HUES6 (cell line): Measurements from ENCODE around the gene ZSCAN1.
"Not testable (repeated sequence)": the region's sequence is repeated elsewhere in the genome, so short reads cannot be mapped to it uniquely, and the experiment has no call there.

ENCODE experiments used
- H3K27ac ChIP-seq: 2 replicates; pipeline ENCODE4 v1.7.0; 2013; ENCODE audit warnings: low read depth, mild to moderate bottlenecking, low read length, inconsistent platforms
- H3K27me3 ChIP-seq: 2 replicates; pipeline ENCODE4 v1.6.1; 2013; ENCODE audit warnings: low read length; ENCODE audit not compliant: control insufficient read depth, insufficient read depth
- H3K36me3 ChIP-seq: 2 replicates; pipeline ENCODE4 v1.6.1; 2013; ENCODE audit warnings: low read length; ENCODE audit not compliant: control insufficient read depth, insufficient read depth
- H3K4me1 ChIP-seq: 2 replicates; pipeline ENCODE4 v1.6.1; 2013; ENCODE audit warnings: low read length; ENCODE audit not compliant: control insufficient read depth, insufficient read depth
- H3K4me3 ChIP-seq: 2 replicates; pipeline ENCODE4 v1.5.1; 2013; ENCODE audit warnings: low read depth, low read length
- H3K9ac ChIP-seq: one replicate; pipeline ENCODE4 v1.6.1; 2013; ENCODE audit warnings: mild to moderate bottlenecking, low read length
- H3K9me3 ChIP-seq: 2 replicates; pipeline ENCODE4 v1.6.1; 2013; ENCODE audit warnings: low read depth, low read length; ENCODE audit not compliant: control insufficient read depth, insufficient read depth

Gene ZSCAN1

GRCh38 chr19:58033741-58034476 lies at the start of gene ZSCAN1:
ZSCAN1 (plus strand) TSS chr19:58034025; CDS start chr19:58037837, 3,812 bp downstream.
- Histone ChIP-seq H3K9me3 (peaks cover 46% of the 10 kb centered on the region), H3K9ac (no peak within 1 kb of the TSS), H3K27me3 (no peaks in the 10 kb centered on the region), H3K4me3 (peak within 1 kb of the TSS; percentile 56; the same call in 1 of the 2 replicates), H3K36me3 (no peaks in the 10 kb centered on the region), H3K4me1 (no peaks in the 10 kb centered on the region; the same call in 1 of the 2 replicates), H3K27ac (no peak within 1 kb of the TSS)

DNA sequence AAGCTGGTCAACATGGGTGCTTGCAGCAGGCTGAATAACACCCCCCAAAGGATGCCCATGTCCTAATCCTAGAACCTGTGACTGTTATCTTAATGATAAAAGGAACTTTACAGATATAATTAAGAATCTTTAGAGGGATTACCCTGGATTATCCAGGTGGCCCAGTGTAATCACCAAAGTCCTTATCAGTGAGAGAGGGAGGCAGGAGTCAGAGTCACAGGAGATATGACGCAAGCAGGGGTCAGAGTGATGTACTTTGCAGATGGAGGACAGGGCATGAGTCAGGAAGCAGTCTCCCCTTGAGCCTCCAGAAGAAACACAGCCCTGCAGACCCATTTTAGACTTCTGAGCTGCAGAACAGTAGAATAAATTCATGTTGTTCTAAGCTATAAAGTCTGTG lies 41.0 kb upstream of the ZSCAN1 start:
- Histone ChIP-seq H3K9me3 (peaks cover 64% of the 10 kb centered on the region), H3K36me3 (peaks cover 62% of the 10 kb centered on the region), H3K4me3 (no peak overlapping the region), H3K27ac (no peak overlapping the region), H3K4me1 (no peaks in the 10 kb centered on the region), H3K27me3 (no peaks in the 10 kb centered on the region), H3K9ac (no peak overlapping the region)

- Histone ChIP-seq H3K36me3 (peaks cover 75% of the 10 kb centered on the region), H3K9me3 (peaks cover 56% of the 10 kb centered on the region), H3K4me3 (no peak overlapping the region), H3K27ac (no peak overlapping the region), H3K9ac (no peak overlapping the region), H3K27me3 (no peaks in the 10 kb centered on the region), H3K4me1 (peaks cover 5% of the 10 kb centered on the region; the same call in 1 of the 2 replicates)
Measured at GRCh38 chr19:58000677-58001076, 33.1 kb upstream of the ZSCAN1 start.

- Histone ChIP-seq H3K9me3 (peaks cover 56% of the 10 kb centered on the region), H3K36me3 (peaks cover 74% of the 10 kb centered on the region), H3K27ac (peak overlapping the region; percentile 94), H3K27me3 (no peaks in the 10 kb centered on the region), H3K4me3 (peak overlapping the region; percentile 82), H3K9ac (peak overlapping the region; percentile 96), H3K4me1 (peaks cover 5% of the 10 kb centered on the region; the same call in 1 of the 2 replicates)
Measured at GRCh38 chr19:58001895-58002369, 31.9 kb upstream of the ZSCAN1 start.

GRCh38 chr19:58002384-58003173 lies 31.2 kb upstream of the ZSCAN1 start, which contains the start of gene ZNF606:
ZNF606 (minus strand) TSS chr19:58002820; CDS start chr19:58001319, 1,501 bp downstream.
- Histone ChIP-seq H3K36me3 (peaks cover 74% of the 10 kb centered on the region), H3K27me3 (no peaks in the 10 kb centered on the region), H3K9me3 (peaks cover 61% of the 10 kb centered on the region), H3K4me3 (peak within 1 kb of the TSS; percentile 82), H3K9ac (peak within 1 kb of the TSS; percentile 96), H3K4me1 (peaks cover 5% of the 10 kb centered on the region; the same call in 1 of the 2 replicates), H3K27ac (peak within 1 kb of the TSS; percentile 94)

DNA sequence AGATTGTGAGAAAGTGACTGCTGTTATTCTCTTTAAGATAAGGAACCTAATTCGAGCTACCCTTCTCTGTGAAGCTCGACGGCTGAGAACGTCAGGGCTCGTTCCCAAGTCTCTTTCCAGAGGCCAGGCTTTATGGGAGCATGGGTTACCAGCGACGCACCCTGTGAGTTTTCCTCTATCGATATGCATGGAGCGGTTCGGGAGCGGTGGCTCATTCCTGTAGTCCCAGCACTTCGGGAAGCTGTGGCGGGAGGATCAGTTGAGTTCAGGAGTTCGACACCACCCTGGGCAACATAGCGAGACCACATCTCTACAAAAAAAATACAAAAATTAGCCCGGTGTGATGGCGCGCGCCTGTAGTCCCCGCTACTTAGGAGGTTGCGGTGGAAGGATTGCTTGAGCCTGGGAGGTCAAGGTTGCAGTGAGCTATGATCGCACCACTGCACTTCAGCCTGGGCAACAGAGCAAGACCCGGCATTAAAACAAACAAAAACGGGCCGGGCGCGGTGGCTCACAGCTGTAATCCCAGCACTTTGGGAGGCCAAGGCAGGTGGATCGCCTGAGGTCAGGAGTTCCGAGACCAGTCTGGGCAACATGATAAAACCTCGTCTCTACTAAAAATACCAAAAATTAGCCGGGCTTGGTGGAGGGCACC lies 30.5 kb upstream of the ZSCAN1 start:
- Histone ChIP-seq H3K27me3 (no peaks in the 10 kb centered on the region), H3K36me3 (peaks cover 68% of the 10 kb centered on the region), H3K4me3 (peak overlapping the region; percentile 82), H3K4me1 (peaks cover 5% of the 10 kb centered on the region; the same call in 1 of the 2 replicates), H3K9ac (peak overlapping the region; percentile 96), H3K9me3 (peaks cover 62% of the 10 kb centered on the region), H3K27ac (peak overlapping the region; percentile 94)

GRCh38 chr19:58007285-58007684 lies 26.5 kb upstream of the ZSCAN1 start:
- Histone ChIP-seq H3K4me3 (no peak overlapping the region), H3K9me3 (peaks cover 69% of the 10 kb centered on the region), H3K4me1 (no peaks in the 10 kb centered on the region), H3K9ac (no peak overlapping the region), H3K36me3 (peaks cover 43% of the 10 kb centered on the region), H3K27ac (no peak overlapping the region), H3K27me3 (no peaks in the 10 kb centered on the region)

DNA sequence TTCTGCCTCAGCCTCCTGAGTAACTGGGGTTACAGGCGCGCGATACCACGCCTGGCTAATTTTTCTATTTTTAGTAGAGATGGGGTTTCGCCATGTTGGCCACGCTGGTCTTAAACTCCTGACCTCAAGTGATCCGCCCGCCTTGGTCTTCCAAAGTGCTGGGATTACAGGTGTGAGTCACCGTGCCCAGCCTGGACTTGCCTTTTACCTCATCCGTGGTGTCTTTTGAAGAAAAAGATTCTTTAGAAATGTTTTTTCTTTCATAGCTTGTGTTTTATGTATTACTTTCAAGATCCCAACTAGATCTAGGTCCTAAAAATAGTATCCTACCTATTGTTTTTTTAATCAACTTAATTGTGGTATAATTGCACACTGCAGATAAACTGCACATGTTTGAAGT lies 24.9 kb upstream of the ZSCAN1 start:
- Histone ChIP-seq H3K9me3 (peaks cover 74% of the 10 kb centered on the region), H3K4me3 (peak overlapping the region; percentile 39; the same call in 1 of the 2 replicates), H3K36me3 (peaks cover 36% of the 10 kb centered on the region)
- not testable (repeated sequence) for H3K9ac ChIP-seq, H3K27ac ChIP-seq, H3K4me1 ChIP-seq, H3K27me3 ChIP-seq

DNA sequence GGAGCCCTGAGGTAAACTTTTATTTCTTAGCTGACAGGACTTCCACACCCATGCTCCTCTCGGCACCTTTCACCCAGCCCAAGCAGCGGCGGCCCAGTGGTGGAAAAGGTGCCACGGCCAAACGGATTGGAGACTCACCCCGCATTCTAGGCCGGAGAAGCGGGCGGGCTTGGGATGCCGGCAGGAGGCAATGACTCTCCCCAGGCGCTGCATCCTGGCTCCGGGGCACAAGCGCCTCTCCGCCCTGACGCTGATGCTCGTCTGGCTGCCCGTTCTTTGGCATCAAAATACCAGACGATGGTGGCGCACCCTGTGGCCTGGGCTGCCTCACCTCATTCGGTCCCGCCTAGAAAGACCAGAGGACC lies 24.5 kb upstream of the ZSCAN1 start:
- H3K27ac ChIP-seq: no peak overlapping the region
- peaks cover 32% of the 10 kb centered on the region for H3K36me3 ChIP-seq
- H3K9ac ChIP-seq: no peak overlapping the region
- H3K4me3 ChIP-seq: peak overlapping the region; percentile 39; the same call in 1 of the 2 replicates
- peaks cover 73% of the 10 kb centered on the region for H3K9me3 ChIP-seq
- no peaks in the 10 kb centered on the region for H3K27me3 ChIP-seq
- H3K4me1 ChIP-seq: no peaks in the 10 kb centered on the region

DNA sequence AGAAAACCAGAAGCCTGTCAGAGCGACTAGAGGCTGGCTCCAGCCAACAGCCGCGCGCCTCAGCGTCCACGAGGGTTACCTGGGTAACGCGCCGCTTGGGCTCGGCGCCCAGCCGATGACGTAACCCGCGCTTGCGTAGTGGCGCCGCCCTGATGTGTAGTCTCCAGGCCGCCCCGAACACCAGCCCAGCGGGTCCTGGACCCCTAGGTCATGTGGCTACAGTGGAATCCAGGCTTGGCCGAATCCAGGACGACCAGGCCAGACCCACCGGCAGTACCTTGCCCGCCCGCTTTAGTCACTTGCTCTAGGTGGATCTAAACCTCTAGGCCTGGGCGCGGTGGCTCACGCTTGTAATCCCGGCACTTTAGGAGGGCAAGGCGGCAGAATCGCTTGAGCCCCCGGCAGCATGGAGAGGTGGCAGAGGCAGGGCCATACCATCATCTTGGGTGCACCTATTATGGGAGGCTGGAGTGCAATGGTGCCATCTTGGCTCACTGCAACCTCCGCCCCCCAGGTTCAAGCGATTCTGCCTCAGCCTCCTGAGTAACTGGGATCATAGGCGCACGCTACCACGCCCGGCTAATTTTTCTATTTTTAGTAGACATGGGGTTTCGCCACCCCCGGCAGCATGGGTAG lies 24.0 kb upstream of the ZSCAN1 start:
- Histone ChIP-seq H3K36me3 (peaks cover 27% of the 10 kb centered on the region), H3K9me3 (peaks cover 69% of the 10 kb centered on the region), H3K4me1 (no peaks in the 10 kb centered on the region), H3K27me3 (no peaks in the 10 kb centered on the region), H3K27ac (no peak overlapping the region), H3K9ac (no peak overlapping the region), H3K4me3 (peak overlapping the region; percentile 39; the same call in 1 of the 2 replicates)
